Measurements from ENCODE around the gene CPNE4.

The CPNE4 gene

GRCh38 chr3:131960324-131960723, 74.5 kb downstream of the CPNE4 start:
- Histone ChIP-seq H3K9ac (ENCODE audit: low read length) (no peak overlapping the region), H3K36me3 (ENCODE audit: insufficient read depth, low read length) (no peaks in the 10 kb centered on the region), H3K27ac (ENCODE audit: low read depth, low read length) (no peak overlapping the region)

GRCh38 chr3:131957980-131958379, 76.8 kb downstream of the CPNE4 start:
- Histone ChIP-seq H3K27ac (ENCODE audit: low read depth, low read length) (no peak overlapping the region), H3K9ac (ENCODE audit: low read length) (no peak overlapping the region), H3K27me3 (ENCODE audit: control insufficient read depth in 1 of 2, insufficient read depth in 2 of 2, low read length in 2 of 2) (no peaks in the 10 kb centered on the region), H3K36me3 (ENCODE audit: insufficient read depth, low read length) (no peaks in the 10 kb centered on the region), H3K4me1 (ENCODE audit: insufficient read depth, low read length) (no peaks in the 10 kb centered on the region), H3K9me3 (ENCODE audit: low read length) (no peaks in the 10 kb centered on the region), H3K4me3 (ENCODE audit: low read depth in 1 of 2, low read length in 2 of 2) (no peak overlapping the region)

More at GRCh38 chr3:131960324-131960723, 74.5 kb downstream of the CPNE4 start:
- Histone ChIP-seq H3K9me3 (ENCODE audit: low read length) (no peaks in the 10 kb centered on the region), H3K4me3 (ENCODE audit: low read depth in 1 of 2, low read length in 2 of 2) (no peak overlapping the region), H3K4me1 (ENCODE audit: insufficient read depth, low read length) (no peaks in the 10 kb centered on the region), H3K27me3 (ENCODE audit: control insufficient read depth in 1 of 2, insufficient read depth in 2 of 2, low read length in 2 of 2) (no peaks in the 10 kb centered on the region)

- Histone ChIP-seq H3K27me3 (ENCODE audit: control insufficient read depth in 1 of 2, insufficient read depth in 2 of 2, low read length in 2 of 2) (no peaks in the 10 kb centered on the region), H3K27ac (ENCODE audit: low read depth, low read length) (no peak overlapping the region), H3K4me1 (ENCODE audit: insufficient read depth, low read length) (no peaks in the 10 kb centered on the region), H3K4me3 (ENCODE audit: low read depth in 1 of 2, low read length in 2 of 2) (no peak overlapping the region), H3K9me3 (ENCODE audit: low read length) (no peaks in the 10 kb centered on the region), H3K36me3 (ENCODE audit: insufficient read depth, low read length) (no peaks in the 10 kb centered on the region), H3K9ac (ENCODE audit: low read length) (no peak overlapping the region)
Observed at GRCh38 chr3:131957511-131957910, 77.3 kb downstream of the CPNE4 start.

- no peak overlapping the region for H3K9ac ChIP-seq (ENCODE audit: low read length)
- H3K27ac ChIP-seq (ENCODE audit: low read depth, low read length) = no peak overlapping the region
- no peaks in the 10 kb centered on the region for H3K4me1 ChIP-seq (ENCODE audit: insufficient read depth, low read length)
- H3K36me3 ChIP-seq (ENCODE audit: insufficient read depth, low read length) = no peaks in the 10 kb centered on the region
- H3K27me3 ChIP-seq (ENCODE audit: control insufficient read depth in 1 of 2, insufficient read depth in 2 of 2, low read length in 2 of 2) = no peaks in the 10 kb centered on the region
- H3K9me3 ChIP-seq (ENCODE audit: low read length) = no peaks in the 10 kb centered on the region
- no peak overlapping the region for H3K4me3 ChIP-seq (ENCODE audit: low read depth in 1 of 2, low read length in 2 of 2)
Observed at GRCh38 chr3:131948806-131949205, 86.0 kb downstream of the CPNE4 start.

- Histone ChIP-seq H3K4me1 (ENCODE audit: insufficient read depth, low read length) (no peaks in the 10 kb centered on the region), H3K27me3 (ENCODE audit: control insufficient read depth in 1 of 2, insufficient read depth in 2 of 2, low read length in 2 of 2) (no peaks in the 10 kb centered on the region), H3K9ac (ENCODE audit: low read length) (no peak overlapping the region), H3K4me3 (ENCODE audit: low read depth in 1 of 2, low read length in 2 of 2) (no peak overlapping the region), H3K36me3 (ENCODE audit: insufficient read depth, low read length) (no peaks in the 10 kb centered on the region), H3K27ac (ENCODE audit: low read depth, low read length) (no peak overlapping the region), H3K9me3 (ENCODE audit: low read length) (no peaks in the 10 kb centered on the region)
Observed at GRCh38 chr3:131944676-131945075, 90.1 kb downstream of the CPNE4 start.

- no peak overlapping the region for H3K27ac ChIP-seq (ENCODE audit: low read depth, low read length)
- no peaks in the 10 kb centered on the region for H3K27me3 ChIP-seq (ENCODE audit: control insufficient read depth in 1 of 2, insufficient read depth in 2 of 2, low read length in 2 of 2)
- no peaks in the 10 kb centered on the region for H3K4me1 ChIP-seq (ENCODE audit: insufficient read depth, low read length)
- H3K36me3 ChIP-seq (ENCODE audit: insufficient read depth, low read length) = no peaks in the 10 kb centered on the region
- no peak overlapping the region for H3K9ac ChIP-seq (ENCODE audit: low read length)
- no peaks in the 10 kb centered on the region for H3K9me3 ChIP-seq (ENCODE audit: low read length)
- H3K4me3 ChIP-seq (ENCODE audit: low read depth in 1 of 2, low read length in 2 of 2) = no peak overlapping the region
Observed at GRCh38 chr3:131933665-131934064, 101.1 kb downstream of the CPNE4 start.

GRCh38 chr3:131928593-131928992, 106.2 kb downstream of the CPNE4 start:
- Histone ChIP-seq H3K27ac (ENCODE audit: low read depth, low read length) (no peak overlapping the region), H3K4me3 (ENCODE audit: low read depth in 1 of 2, low read length in 2 of 2) (no peak overlapping the region)

GRCh38 chr3:131925571-131925970, 109.2 kb downstream of the CPNE4 start:
- Histone ChIP-seq H3K36me3 (ENCODE audit: insufficient read depth, low read length) (no peaks in the 10 kb centered on the region), H3K4me3 (ENCODE audit: low read depth in 1 of 2, low read length in 2 of 2) (no peak overlapping the region)

More at GRCh38 chr3:131928593-131928992, 106.2 kb downstream of the CPNE4 start:
- Histone ChIP-seq H3K4me1 (ENCODE audit: insufficient read depth, low read length) (no peaks in the 10 kb centered on the region), H3K9ac (ENCODE audit: low read length) (no peak overlapping the region), H3K36me3 (ENCODE audit: insufficient read depth, low read length) (no peaks in the 10 kb centered on the region), H3K9me3 (ENCODE audit: low read length) (no peaks in the 10 kb centered on the region), H3K27me3 (ENCODE audit: control insufficient read depth in 1 of 2, insufficient read depth in 2 of 2, low read length in 2 of 2) (no peaks in the 10 kb centered on the region)

GRCh38 chr3:131922356-131922755, 112.5 kb downstream of the CPNE4 start:
- Histone ChIP-seq H3K4me1 (ENCODE audit: insufficient read depth, low read length) (no peaks in the 10 kb centered on the region), H3K9ac (ENCODE audit: low read length) (no peak overlapping the region), H3K4me3 (ENCODE audit: low read depth in 1 of 2, low read length in 2 of 2) (no peak overlapping the region), H3K36me3 (ENCODE audit: insufficient read depth, low read length) (no peaks in the 10 kb centered on the region), H3K27ac (ENCODE audit: low read depth, low read length) (no peak overlapping the region), H3K9me3 (ENCODE audit: low read length) (no peaks in the 10 kb centered on the region), H3K27me3 (ENCODE audit: control insufficient read depth in 1 of 2, insufficient read depth in 2 of 2, low read length in 2 of 2) (no peaks in the 10 kb centered on the region)

More at GRCh38 chr3:131925571-131925970, 109.2 kb downstream of the CPNE4 start:
- H3K4me1 ChIP-seq (ENCODE audit: insufficient read depth, low read length) = no peaks in the 10 kb centered on the region
- H3K27ac ChIP-seq (ENCODE audit: low read depth, low read length) = no peak overlapping the region
- no peak overlapping the region for H3K9ac ChIP-seq (ENCODE audit: low read length)
- no peaks in the 10 kb centered on the region for H3K27me3 ChIP-seq (ENCODE audit: control insufficient read depth in 1 of 2, insufficient read depth in 2 of 2, low read length in 2 of 2)
- H3K9me3 ChIP-seq (ENCODE audit: low read length) = no peaks in the 10 kb centered on the region

GRCh38 chr3:131917006-131917405, 117.8 kb downstream of the CPNE4 start:
- Histone ChIP-seq H3K9ac (ENCODE audit: low read length) (no peak overlapping the region), H3K9me3 (ENCODE audit: low read length) (no peaks in the 10 kb centered on the region), H3K4me1 (ENCODE audit: insufficient read depth, low read length) (no peaks in the 10 kb centered on the region), H3K27ac (ENCODE audit: low read depth, low read length) (no peak overlapping the region), H3K4me3 (ENCODE audit: low read depth in 1 of 2, low read length in 2 of 2) (no peak overlapping the region), H3K36me3 (ENCODE audit: insufficient read depth, low read length) (no peaks in the 10 kb centered on the region), H3K27me3 (ENCODE audit: control insufficient read depth in 1 of 2, insufficient read depth in 2 of 2, low read length in 2 of 2) (no peaks in the 10 kb centered on the region)

GRCh38 chr3:131914090-131914691, 120.6 kb downstream of the CPNE4 start:
- no peak overlapping the region for H3K27ac ChIP-seq (ENCODE audit: low read depth, low read length)
- H3K9me3 ChIP-seq (ENCODE audit: low read length) = no peaks in the 10 kb centered on the region
- H3K9ac ChIP-seq (ENCODE audit: low read length) = no peak overlapping the region
- H3K27me3 ChIP-seq (ENCODE audit: control insufficient read depth in 1 of 2, insufficient read depth in 2 of 2, low read length in 2 of 2) = no peaks in the 10 kb centered on the region
- H3K4me3 ChIP-seq (ENCODE audit: low read depth in 1 of 2, low read length in 2 of 2) = no peak overlapping the region
- no peaks in the 10 kb centered on the region for H3K36me3 ChIP-seq (ENCODE audit: insufficient read depth, low read length)
- no peaks in the 10 kb centered on the region for H3K4me1 ChIP-seq (ENCODE audit: insufficient read depth, low read length)

GRCh38 chr3:131912255-131912654, 122.6 kb downstream of the CPNE4 start:
- H3K4me3 ChIP-seq (ENCODE audit: low read depth in 1 of 2, low read length in 2 of 2) = no peak overlapping the region
- no peak overlapping the region for H3K9ac ChIP-seq (ENCODE audit: low read length)
- no peak overlapping the region for H3K27ac ChIP-seq (ENCODE audit: low read depth, low read length)
- no peaks in the 10 kb centered on the region for H3K9me3 ChIP-seq (ENCODE audit: low read length)
- no peaks in the 10 kb centered on the region for H3K27me3 ChIP-seq (ENCODE audit: control insufficient read depth in 1 of 2, insufficient read depth in 2 of 2, low read length in 2 of 2)
- H3K36me3 ChIP-seq (ENCODE audit: insufficient read depth, low read length) = no peaks in the 10 kb centered on the region
- H3K4me1 ChIP-seq (ENCODE audit: insufficient read depth, low read length) = no peaks in the 10 kb centered on the region
